Activated CD8-positive, alpha-beta memory T cell treated with anti-CD3 and anti-CD28 coated beads, Interleukin-2, amount 50 U/mL, for 1 hour (primary cell): ENCODE results near the gene FGF14.
"Not testable (repeated sequence)": the region's sequence is repeated elsewhere in the genome, so short reads cannot be mapped to it uniquely, and the experiment has no call there.

Experiments
- DNase-seq: peaks from one replicate; pipeline ENCODE4 v3.0.0-alpha.2; 2020; ENCODE audit errors: extremely low read depth

FGF14 gene

DNA sequence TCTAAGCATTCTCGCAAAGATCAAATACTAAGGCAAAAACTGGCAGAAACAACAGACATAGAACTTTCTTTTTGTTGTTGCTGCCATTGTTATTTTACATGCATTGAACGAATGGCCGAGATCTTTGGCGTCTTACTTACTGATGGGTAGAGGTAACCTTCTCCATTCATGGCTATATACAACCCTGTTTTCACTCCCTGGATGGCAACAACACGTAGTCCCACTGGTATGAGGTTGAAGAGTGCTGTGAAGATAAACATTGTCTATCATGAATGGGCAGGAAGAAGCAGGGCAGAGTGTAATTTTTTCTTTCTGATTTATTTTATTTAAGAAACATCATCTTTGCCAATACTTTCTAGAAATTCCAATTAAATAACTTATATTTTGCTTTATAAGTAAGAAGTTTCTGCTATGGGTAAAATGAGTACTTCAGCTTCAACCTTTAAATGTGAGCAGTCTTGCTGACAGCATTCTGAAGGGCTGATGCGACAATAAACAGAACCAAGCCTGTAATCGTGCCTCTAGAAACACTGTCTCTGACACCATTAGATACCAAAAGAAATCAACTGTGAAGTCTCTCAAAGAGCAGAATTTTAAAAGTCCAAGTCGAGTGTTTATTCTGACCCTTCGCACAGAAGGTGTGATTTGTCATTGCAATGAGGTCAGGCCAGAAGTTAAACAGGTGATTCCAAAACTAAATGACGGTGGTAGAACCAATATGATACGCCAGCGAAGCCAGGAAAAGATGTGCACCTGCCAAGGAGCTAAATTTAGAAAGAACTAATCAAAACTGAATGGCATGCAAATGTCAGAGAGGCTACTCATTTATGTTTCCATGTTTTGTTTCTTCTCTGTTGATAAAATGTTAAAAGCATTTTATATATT is 533.0 kb downstream of the FGF14 start:
- DNase-seq, result no peak

DNA sequence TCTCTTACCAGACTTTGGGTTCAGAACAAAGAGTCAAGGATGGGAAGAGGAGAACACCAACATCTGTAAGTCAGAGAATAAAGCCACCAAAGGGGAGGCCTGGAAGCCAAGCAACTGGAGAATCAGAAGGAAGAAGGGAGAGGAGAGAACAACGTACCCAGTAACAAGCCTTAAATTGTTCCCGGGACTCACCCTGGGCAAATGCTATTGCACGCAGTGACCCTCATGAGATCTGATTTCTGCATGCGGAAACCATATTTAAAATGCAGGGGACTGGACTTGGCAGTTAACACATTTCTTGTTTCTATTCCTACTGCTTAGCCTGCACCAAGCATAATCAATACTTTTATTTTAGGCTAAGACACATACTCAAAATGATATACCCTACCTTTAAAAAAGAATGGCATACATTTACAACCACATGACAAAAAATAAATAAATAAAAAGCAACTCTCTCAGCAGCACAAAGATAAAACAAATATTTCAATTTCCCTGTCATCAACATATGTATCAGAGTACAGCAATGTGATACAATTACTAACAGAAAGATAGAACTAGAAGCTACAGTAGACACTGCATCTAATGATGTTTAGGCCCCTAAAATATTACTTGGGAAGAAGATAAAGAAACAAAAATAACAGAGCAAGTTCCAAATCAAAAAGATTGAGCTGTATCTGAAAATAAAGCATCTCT is 534.8 kb downstream of the FGF14 start:
- DNase-seq, result no peak

DNA sequence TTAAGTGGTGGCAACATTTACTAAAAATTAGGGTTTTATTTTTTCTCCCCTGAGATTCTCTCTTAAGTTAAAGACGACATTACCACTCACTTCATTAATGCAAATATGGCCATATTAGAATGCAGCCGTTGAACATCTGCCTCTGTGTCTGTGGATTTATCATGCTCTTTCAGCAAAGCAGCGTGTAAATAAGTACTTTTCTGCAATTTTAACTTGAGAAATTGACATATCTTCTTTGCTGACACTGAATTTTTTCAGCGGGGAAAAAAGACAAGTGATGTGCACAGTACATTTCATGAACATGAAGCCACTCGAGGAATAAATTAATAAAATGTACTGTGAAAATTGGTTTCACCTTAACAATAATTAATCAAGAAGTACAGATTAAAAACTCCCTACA is 543.0 kb downstream of the FGF14 start:
- no peak for DNase-seq

DNA sequence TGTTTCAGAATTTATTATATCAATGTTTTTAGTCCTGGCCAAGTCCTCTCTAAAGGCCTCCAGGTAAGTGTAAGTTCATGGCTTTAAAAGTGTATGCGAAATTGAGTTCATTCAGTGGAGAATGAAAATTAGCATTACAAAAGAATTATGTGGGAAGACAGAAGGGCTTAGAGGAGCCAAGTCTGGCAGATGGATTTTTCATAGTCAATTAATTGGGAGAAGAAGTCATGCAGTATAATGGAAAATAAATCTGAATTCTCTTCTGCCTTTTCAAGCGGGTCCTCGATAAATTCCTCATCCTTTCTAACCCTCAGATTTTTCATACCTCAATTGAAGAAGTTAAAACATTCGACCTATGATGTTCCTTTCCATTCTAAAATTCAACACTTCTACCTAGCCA is 555.1 kb downstream of the FGF14 start:
- DNase-seq, result no peak

- no peak for DNase-seq
Observed at GRCh38 chr13:101846249-101846648, 555.6 kb downstream of the FGF14 start.

DNA sequence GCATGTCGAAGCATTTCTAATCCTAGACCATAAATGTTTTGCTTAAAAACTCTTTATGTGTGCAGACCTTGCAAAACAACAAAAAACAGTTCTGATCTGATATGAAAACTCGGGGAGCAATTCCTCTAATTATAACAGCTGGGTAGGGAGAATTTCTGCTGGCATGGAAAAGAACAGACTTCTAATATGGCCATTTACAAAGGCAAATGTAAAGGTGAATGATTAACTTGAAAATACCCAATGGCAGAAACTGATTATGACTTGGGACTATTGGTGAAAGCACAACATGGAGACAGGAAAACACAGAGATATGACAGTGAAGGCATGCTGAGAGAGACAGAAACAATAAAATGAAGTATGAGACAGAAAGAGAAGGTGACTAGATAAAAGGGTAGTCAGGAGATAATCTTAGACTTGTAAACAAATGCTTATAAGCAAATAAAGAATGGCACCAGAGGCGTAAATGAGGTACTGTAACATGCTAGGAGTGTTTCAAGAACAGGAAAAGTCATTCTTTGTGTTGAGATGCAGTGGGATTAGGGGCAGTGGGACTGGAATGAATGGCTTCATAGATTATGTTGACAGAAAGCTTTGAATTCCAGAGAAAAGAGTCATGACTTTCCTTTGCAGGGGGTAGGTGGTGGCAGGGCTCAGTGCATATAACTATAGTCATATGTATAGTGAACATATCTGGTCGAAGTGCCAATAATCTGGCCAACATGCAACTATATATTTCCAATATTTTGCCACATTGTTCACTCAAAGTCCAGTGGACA is 556.4 kb downstream of the FGF14 start:
- DNase-seq, result no peak

GRCh38 chr13:101841698-101842097 is 560.1 kb downstream of the FGF14 start:
- DNase-seq, result no peak

- no peak for DNase-seq
Observed at GRCh38 chr13:101838323-101838722, 563.5 kb downstream of the FGF14 start.

DNA sequence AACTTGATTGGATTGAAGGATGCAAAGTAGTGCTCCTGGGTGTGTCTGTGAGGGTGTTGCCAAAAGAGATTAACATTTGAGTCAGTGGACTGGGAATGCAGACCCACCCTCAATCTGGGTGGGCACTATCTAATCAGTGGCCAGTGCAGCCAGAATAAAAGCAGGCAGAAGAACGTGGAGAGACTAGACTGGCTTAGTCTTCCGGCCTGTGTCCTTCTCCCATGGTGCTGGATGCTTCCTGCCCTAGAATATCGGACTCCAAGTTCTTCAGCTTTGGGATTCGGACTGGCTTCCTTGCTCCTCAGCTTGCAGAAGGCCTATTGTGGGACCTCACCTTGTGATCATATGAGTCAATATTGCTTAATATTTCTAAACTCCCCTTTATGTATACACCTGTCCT is 564.1 kb downstream of the FGF14 start:
- not testable (repeated sequence) for DNase-seq

DNA sequence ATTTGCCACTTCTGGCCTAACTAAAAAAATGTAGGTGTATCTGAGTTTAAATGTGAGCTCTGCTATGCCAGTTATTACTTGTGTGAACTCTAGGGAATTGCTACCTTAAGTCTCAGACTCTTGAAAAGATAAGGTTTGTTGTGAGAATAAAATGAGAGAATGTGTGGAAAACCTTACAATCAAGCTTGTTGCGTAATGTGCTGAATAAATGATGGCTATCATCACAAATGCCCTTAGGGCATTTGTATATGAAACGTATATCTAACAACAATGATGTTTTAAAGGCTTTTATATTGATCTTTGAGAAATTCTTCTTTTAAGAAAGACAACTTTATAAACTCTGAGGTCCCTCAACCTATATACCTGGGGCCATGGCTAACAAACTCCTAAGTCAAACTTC is 564.6 kb downstream of the FGF14 start:
- no peak for DNase-seq

DNA sequence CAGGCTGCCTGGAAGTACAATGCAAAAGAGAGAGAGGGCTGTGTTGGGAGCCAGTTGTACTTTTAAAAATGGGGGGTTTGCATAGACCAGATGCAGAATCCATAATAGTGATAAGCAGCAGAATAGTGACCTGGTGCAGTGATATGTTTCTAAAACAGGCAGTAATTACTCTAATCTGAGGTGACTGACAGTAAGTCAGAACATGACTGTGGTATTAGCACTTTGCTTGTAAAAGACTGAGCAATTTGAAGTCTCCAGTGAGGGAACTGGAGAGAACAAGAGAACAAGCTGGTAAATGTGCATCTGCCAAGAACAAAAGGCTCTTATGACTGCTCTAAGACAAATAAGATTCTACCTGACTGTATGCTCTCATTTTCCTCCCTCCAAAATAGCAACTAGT is 565.9 kb downstream of the FGF14 start:
- no peak for DNase-seq

GRCh38 chr13:101833671-101834070 is 568.2 kb downstream of the FGF14 start:
- no peak for DNase-seq

GRCh38 chr13:101830035-101830434 is 571.8 kb downstream of the FGF14 start:
- no peak for DNase-seq

GRCh38 chr13:101829484-101829883 is 572.4 kb downstream of the FGF14 start:
- no peak for DNase-seq

- DNase-seq, result no peak
Observed at GRCh38 chr13:101828119-101828518, 573.7 kb downstream of the FGF14 start.

- no peak for DNase-seq
Observed at GRCh38 chr13:101817898-101818297, 584.0 kb downstream of the FGF14 start.

GRCh38 chr13:101811881-101812280 is 590.0 kb downstream of the FGF14 start:
- DNase-seq, result no peak

GRCh38 chr13:101811284-101811839 is 590.5 kb downstream of the FGF14 start:
- no peak for DNase-seq

DNA sequence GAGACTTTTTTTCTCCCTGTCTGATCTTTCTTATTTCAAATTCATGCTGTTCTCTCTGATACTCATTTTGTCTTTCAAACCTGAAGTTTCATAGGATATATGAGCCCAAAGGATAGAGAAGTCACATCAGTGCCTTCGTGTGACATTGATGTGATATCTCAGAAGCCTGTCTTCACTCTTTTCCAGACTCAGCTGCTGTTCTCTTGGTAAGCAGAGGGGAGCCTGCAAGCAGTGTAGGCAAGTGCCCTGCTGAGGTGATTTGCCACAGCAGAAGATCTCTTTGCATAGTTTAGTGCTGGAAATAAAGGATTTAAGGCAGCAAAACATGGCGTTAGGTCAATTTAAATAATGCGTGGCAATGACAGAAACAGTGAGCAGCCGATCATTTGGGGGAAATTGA is 602.7 kb downstream of the FGF14 start:
- DNase-seq, result no peak

DNA sequence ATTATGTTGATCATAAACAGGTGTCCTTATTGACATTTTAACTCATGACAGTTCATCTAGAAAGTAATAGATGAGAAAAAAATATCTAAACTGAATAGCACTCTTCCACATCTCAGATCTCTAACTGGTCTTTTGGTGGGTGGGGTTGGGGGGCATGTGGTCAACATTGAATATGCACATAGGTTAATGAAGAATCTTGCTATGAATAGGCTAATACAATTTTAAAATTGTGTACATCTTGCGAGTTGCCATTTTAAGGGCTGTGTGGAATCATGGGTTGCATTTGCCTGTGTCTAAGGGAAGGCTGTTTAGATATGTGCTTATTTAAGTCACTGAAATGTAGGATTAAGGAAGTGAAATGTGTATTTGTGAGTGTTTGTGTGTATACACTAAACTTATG is 603.4 kb downstream of the FGF14 start:
- no peak for DNase-seq

GRCh38 chr13:101795460-101795859 is 606.4 kb downstream of the FGF14 start:
- no peak for DNase-seq

DNA sequence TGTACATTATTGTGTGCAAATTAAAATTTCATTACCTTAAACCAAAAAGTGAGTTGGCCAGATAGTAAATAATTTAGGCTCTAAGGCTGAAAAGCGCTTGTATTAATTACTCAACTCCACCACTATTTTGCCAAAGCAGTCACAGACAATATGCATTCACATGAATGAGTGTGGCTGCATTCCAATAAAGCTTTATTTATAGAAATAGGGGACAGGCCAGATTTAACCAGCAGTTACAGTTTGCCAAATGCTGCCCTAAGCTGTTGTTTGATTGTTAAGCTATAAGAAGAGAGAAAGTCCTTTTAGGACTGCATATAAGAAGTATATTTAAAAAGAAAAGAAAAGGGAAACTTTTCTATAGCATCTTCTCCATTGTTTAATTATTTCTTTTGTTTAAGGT is 606.8 kb downstream of the FGF14 start:
- no peak for DNase-seq
